Skeletal muscle tissue (tissue), 4 donors: ENCODE data around the gene ASCC3. TPM values are rescaled to one million over a fixed set of nuclear protein-coding genes. Genes with fewer than 3 reads are reported as not detected.

Experiments
- H3K27ac ChIP-seq: one replicate; pipeline ENCODE4 v1.7.0; 2013; ENCODE audit warnings: mild to moderate bottlenecking, low read depth, low read length, inconsistent platforms
- H3K27me3 ChIP-seq, 3 donors: one replicate each; pipeline ENCODE4 v1.7.0; 2013; ENCODE audit warnings: low read length in 3 of 3; ENCODE audit not compliant: control insufficient read depth in 3 of 3, insufficient read depth in 3 of 3
- H3K36me3 ChIP-seq, 3 donors: one replicate each; pipeline ENCODE4 v1.7.0; 2013; ENCODE audit warnings: low read length in 3 of 3; ENCODE audit not compliant: control insufficient read depth in 3 of 3, insufficient read depth in 3 of 3
- H3K4me1 ChIP-seq, 3 donors: one replicate each; pipeline ENCODE4 v1.7.0; 2013; ENCODE audit warnings: low read length in 3 of 3, mild to moderate bottlenecking in 3 of 3; ENCODE audit not compliant: control insufficient read depth in 3 of 3, insufficient read depth in 3 of 3
- H3K4me3 ChIP-seq, 3 donors: one replicate each; pipeline ENCODE4 v1.7.0; 2013; ENCODE audit warnings: low read length in 3 of 3
- H3K9ac ChIP-seq, 3 donors: one replicate each; pipeline ENCODE4 v1.7.0; 2013; ENCODE audit warnings: low read length in 3 of 3, mild to moderate bottlenecking in 3 of 3, moderate library complexity in 2 of 3, low read depth in 1 of 3
- H3K9me3 ChIP-seq, 3 donors: one replicate each; pipeline ENCODE4 v1.7.0; 2013; ENCODE audit warnings: low read length in 3 of 3; ENCODE audit not compliant: control insufficient read depth in 3 of 3
- total RNA-seq: library from RNA; depleted of rRNA; stranded (reverse); fragments of >200 nt; gene quantifications from one replicate; pipeline ENCODE4 v1.2.3, GENCODE V29; 2014
- donor health status: Osteomylitis.

Gene ASCC3
- total RNA-seq, 1 donor from 2014 or later, result 21.4 TPM

DNA sequence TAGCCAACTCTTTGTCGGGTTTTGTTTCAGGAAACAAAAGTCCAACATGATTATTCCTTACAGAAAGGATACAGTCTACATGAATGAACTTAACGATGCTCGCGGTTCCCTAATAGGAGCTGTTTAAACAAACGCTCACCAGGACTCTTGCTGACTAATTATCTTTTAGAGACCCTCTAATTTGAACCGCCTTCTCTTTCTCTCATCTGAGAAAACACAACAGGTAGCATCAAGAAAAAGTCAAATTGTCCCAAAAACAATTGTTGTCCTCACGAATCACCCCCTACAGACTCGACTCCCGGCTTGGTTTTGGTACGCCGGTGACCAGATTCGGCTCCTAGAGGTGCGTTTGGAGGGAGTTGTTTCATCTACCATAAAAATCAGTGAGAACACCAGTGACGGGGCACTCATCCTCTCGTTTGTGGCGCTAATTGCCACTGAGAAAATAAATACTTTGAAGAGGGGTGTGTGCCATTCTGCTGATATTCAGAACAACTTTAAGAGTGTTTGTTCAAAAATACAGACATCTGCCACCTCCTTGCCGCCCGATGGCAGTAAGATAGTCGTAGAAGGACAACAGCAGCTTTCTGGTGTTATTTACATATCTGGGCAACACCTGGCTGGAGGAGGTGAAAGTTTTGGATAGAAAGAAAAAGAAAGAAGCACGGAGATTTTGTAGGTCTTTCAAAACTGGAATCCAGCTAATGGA is 415.3 kb downstream of the ASCC3 start:
- peaks cover 45 to 78% (median 73%) of the 10 kb centered on the region in 3 donors for H3K27me3 ChIP-seq
- H3K9ac ChIP-seq, result peak overlapping the region in 1 of 3 donors; percentile 95
- H3K4me1 ChIP-seq, result peaks cover 0 to 4% (median 0%) of the 10 kb centered on the region in 3 donors
- H3K4me3 ChIP-seq, result peak overlapping the region in 2 of 3 donors; percentile 84 to 87
- no peaks in the 10 kb centered on the region for H3K9me3 ChIP-seq
- H3K36me3 ChIP-seq, result no peaks in the 10 kb centered on the region
- H3K27ac ChIP-seq, result peak overlapping the region; percentile 92

DNA sequence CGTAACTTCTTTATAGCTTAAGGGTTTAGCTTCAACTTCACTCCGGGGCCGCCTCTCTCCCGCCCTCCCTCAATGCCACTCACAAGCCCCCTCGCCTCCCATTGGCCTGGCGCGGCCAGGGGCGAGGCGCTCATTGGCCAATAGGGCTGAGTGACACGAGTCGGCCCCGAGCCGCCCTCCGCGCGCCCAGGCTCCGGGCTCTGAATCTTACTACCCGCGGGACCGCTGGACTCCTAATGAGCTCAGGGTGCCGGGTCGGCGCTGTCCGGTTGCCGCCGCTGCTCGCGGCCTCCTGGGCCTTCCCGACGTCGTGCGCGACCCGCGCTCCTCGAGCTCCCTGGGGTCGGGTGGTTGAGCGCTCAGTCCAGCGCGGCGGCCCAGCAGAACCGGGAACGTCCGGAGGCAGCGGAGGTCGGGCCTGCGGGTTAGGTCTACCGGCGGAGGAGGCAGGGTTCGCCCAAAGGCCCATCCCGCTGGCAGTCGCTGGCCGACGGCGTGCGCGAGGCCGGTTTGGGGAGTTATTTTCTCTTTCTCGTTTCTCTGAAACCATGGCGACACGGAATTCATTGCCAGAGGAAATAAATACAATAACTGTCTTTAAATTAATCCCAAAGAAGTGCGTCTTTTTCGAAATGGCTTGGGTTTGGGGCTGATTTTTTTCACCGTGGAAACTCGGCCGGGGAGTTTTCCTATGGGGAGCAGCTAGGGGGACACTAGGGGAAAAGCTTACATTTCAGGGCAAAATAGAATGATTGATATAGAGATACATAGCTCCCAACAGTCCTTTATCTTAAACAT is 416.0 kb downstream of the ASCC3 start, which contains the start of gene SIM1:
Gene SIM1, minus strand, starts transcription at position 19 of the 798 bp plus-strand sequence. CDS start 1,453 bp downstream, outside the sequence.
- Histone ChIP-seq H3K27me3 (peaks cover 45 to 80% (median 74%) of the 10 kb centered on the region in 3 donors), H3K4me1 (peaks cover 0 to 4% (median 0%) of the 10 kb centered on the region in 3 donors), H3K9me3 (no peaks in the 10 kb centered on the region), H3K36me3 (no peaks in the 10 kb centered on the region), H3K4me3 (peak within 1 kb of the TSS; percentile 67 to 87 (median 84)), H3K27ac (peak within 1 kb of the TSS; percentile 92), H3K9ac (peak within 1 kb of the TSS; percentile 75 to 95 (median 87))

DNA sequence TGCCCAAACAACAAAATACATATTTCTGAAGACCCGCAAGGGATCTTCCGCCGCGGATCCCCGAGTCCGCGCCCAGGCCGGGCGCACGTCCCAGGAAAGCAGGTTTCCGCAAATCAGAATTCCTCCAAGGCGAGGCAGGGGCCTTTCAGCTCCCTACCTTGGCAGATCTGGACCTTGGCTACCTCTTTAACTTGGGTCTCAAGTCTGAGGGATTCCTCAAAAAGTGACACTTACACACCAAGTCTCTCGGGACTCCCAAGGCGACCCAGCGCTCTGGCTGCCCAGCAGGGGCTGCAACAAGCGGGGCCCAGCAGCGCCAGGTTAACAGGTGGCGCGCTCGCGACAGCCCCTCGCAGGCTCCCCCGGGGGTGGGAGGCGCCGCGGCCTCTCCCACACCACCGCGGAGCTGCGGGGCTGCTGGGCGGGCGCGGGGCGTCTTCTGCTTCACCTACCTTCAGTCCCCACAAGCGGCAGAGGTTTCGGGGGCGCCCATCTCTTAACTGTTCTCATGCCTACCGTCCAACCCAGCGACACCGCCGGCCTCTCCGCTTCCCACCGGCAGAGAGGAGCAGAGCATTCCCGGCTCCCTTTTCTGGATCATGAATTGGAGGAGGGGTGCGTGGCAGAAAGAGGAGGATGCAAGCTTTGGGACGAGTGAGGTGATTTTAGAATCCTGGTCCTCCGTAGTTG is 416.8 kb downstream of the ASCC3 start:
- Histone ChIP-seq H3K9ac (peak overlapping the region; percentile 75 to 95 (median 87)), H3K9me3 (no peaks in the 10 kb centered on the region), H3K27me3 (peaks cover 40 to 73% (median 72%) of the 10 kb centered on the region in 3 donors)

DNA sequence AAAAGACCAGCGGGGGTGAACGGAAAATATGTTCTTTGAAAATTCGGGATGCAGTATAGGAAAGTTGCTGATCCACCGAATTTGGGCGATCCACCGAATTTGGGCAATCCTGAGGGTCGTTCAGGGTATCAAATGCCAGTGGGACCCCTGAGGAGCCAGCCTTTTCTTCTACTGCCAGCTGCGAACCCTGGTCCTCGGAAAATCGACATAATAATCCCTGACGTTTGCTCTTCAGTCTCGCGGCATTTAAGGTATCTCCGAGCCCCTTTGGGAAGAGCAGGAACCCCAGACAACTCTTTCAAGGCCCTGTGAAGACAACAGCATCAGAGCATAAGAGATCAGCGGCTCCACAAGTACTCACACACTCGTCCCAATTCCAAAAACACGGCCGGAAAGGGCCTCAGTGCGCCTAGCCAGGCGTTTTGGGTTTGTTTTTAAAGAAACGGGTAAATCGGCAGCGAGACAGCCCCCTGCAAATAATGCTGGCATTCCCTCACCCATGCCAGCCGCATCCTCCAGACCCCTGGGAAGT is 417.4 kb downstream of the ASCC3 start:
- no peaks in the 10 kb centered on the region for H3K36me3 ChIP-seq
- H3K9me3 ChIP-seq, result no peaks in the 10 kb centered on the region
- peak overlapping the region; percentile 67 to 87 (median 84) for H3K4me3 ChIP-seq
- peaks cover 0 to 4% (median 0%) of the 10 kb centered on the region in 3 donors for H3K4me1 ChIP-seq
- peak overlapping the region; percentile 92 for H3K27ac ChIP-seq
- H3K27me3 ChIP-seq, result peaks cover 44 to 75% (median 68%) of the 10 kb centered on the region in 3 donors
- H3K9ac ChIP-seq, result peak overlapping the region; percentile 75 to 95 (median 87)

More for the DNA sequence above, 416.8 kb downstream of the ASCC3 start:
- H3K4me1 ChIP-seq, result peaks cover 0 to 4% (median 0%) of the 10 kb centered on the region in 3 donors
- H3K36me3 ChIP-seq, result no peaks in the 10 kb centered on the region
- H3K27ac ChIP-seq, result peak overlapping the region; percentile 92
- peak overlapping the region; percentile 67 to 87 (median 84) for H3K4me3 ChIP-seq

GRCh38 chr6:100462706-100463629 is 418.2 kb downstream of the ASCC3 start:
- Histone ChIP-seq H3K36me3 (no peaks in the 10 kb centered on the region), H3K4me1 (peaks cover 0 to 12% (median 2%) of the 10 kb centered on the region in 3 donors), H3K4me3 (peak overlapping the region; percentile 67 to 87 (median 84)), H3K9ac (peak overlapping the region; percentile 75 to 95 (median 87)), H3K27ac (peak overlapping the region; percentile 92), H3K9me3 (no peaks in the 10 kb centered on the region), H3K27me3 (peaks cover 45 to 81% (median 72%) of the 10 kb centered on the region in 3 donors)

GRCh38 chr6:100461917-100462705 is 419.0 kb downstream of the ASCC3 start:
- H3K9me3 ChIP-seq, result no peaks in the 10 kb centered on the region
- peaks cover 0 to 2% (median 0%) of the 10 kb centered on the region in 3 donors for H3K36me3 ChIP-seq
- H3K27ac ChIP-seq, result peak overlapping the region; percentile 92
- H3K4me3 ChIP-seq, result peak overlapping the region in 2 of 3 donors; percentile 84 to 87
- H3K4me1 ChIP-seq, result peaks cover 0 to 20% (median 2%) of the 10 kb centered on the region in 3 donors
- peaks cover 47 to 80% (median 72%) of the 10 kb centered on the region in 3 donors for H3K27me3 ChIP-seq
- H3K9ac ChIP-seq, result peak overlapping the region in 2 of 3 donors; percentile 87 to 95

- H3K9me3 ChIP-seq, result no peaks in the 10 kb centered on the region
- peaks cover 41 to 80% (median 70%) of the 10 kb centered on the region in 3 donors for H3K27me3 ChIP-seq
- H3K9ac ChIP-seq, result peak overlapping the region; percentile 77 to 95 (median 82)
Observed at GRCh38 chr6:100461278-100461916, 419.7 kb downstream of the ASCC3 start.

More at GRCh38 chr6:100461278-100461916, 419.7 kb downstream of the ASCC3 start:
- peak overlapping the region; percentile 92 for H3K27ac ChIP-seq
- H3K4me3 ChIP-seq, result peak overlapping the region; percentile 69 to 87 (median 84)
- H3K36me3 ChIP-seq, result peaks cover 0 to 2% (median 0%) of the 10 kb centered on the region in 3 donors
- peaks cover 0 to 20% (median 2%) of the 10 kb centered on the region in 3 donors for H3K4me1 ChIP-seq
